ENCODE results near the gene IFI27.

The IFI27 gene

DNA sequence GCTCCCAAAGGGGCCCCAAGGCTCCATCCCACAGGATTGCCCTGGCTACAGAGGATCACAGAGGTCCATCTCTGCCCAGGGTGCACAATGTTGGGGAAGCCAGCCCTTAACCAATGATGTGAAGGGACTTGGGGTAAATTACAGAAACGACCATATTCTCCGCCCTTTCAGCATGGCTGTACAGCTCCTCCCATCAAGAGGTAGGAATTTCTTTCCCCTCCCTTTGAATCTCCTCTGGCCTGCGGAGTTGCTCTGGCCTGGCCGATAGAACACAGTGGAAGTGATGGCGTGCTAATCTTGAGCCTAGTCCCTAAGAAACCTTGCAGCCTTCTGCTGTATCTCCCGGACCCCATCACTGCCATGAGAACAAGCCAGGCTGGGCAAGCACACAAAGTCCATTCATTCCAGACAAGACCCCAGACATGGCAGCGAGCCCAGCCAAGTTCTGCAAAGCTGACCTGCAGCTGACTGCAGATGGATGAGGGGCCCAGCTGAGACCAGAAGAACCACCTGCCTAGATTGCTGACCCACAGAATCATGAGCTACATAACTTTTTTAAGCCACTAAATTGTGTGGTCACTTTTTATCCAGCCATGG lies 6.9 kb upstream of the IFI27 start:
- no peak for DNase-seq

DNA sequence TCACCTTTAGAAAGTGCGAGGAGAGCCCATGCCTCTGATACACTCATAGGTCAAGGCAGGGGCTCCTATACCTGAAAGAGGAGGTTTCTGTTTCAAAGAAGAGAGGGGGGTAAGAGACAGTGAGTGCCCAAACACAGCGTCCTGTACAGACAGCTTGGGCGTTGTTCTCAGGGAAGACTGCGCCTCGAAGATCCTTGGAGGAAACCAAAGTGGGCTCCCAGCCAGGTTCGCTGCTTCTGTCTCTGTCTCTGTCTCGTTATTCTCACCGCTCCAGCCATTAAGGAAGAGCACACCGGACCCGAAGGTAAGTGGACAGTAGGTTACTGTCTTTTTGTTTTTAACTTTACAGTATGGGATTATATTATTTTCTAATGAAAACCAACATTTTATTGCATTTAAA lies 5.8 kb upstream of the IFI27 start:
- no peak for DNase-seq

- no peak for DNase-seq
Measured at GRCh38 chr14:94109915-94110250, 653 bp upstream of the IFI27 start.

GRCh38 chr14:94111276-94112095 lies 950 bp downstream of the IFI27 start:
- no peak for DNase-seq

GRCh38 chr14:94112513-94113063 lies 2.1 kb downstream of the IFI27 start:
- no peak for DNase-seq

DNA sequence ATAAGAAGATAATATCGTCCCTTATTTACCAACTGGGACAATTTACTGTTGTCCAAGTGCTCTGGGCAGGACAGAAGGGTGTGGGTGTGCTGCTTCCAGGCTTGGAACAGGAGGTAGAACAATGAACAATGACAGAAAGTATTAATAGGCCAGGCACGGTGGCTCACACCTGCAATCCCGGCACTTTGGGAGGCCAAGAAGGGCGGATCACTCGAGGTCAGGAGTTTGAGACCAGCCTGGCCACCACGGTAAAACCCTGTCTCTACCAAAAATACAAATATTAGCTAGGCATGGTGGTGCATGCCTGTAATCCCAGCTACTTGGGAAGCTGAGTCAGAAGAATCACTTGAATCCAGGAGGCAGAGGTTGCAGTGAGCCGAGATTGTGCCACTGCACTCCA lies 2.5 kb downstream of the IFI27 start:
- DNase-seq = no peak

DNA sequence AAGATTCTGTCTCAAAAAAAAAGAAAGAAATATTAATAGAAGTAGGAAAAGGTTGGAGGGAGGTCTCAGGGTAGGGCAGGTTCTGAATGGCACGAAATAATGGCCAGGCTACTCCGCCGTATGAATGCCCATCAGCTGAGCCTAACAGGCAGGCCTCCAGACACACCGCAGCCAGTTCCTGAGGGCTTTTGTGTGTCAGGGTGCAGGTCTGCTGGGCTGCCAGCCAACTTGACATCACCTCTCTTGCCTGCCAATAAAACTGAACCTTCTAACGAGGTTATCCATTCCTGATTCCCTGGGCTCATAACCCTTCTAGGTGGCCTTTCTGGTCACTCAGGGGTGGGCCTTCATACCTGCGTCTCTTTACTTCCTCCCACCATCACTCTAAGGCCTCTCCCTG lies 3.0 kb downstream of the IFI27 start:
- DNase-seq = peak; percentile 20

GRCh38 chr14:94113908-94114588 lies 3.5 kb downstream of the IFI27 start:
- no peak for DNase-seq

DNA sequence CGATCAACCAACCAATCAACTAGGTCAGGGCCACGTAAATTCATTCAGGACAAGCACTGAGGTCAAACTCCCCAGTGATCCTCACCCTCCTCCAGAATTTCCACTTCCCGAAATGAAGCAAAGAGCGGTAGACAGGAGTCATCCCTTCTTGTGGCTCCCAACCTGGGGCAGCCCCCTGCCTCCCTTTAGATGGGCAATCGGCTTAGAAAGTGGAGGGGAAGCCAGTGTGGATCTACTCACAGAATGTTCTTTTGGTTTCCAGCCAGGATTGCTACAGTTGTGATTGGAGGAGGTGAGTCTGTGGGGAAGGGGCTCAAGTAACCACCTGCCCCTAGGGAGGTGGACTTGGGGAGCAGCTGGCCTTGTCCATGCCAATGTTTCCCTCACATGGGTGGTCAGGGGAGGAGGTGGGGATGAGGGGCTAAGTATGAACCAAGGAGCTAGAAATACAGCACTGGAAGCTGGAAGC lies 4.1 kb downstream of the IFI27 start:
- no peak for DNase-seq

GRCh38 chr14:94115058-94115591 lies 4.6 kb downstream of the IFI27 start:
- DNase-seq = no peak

DNA sequence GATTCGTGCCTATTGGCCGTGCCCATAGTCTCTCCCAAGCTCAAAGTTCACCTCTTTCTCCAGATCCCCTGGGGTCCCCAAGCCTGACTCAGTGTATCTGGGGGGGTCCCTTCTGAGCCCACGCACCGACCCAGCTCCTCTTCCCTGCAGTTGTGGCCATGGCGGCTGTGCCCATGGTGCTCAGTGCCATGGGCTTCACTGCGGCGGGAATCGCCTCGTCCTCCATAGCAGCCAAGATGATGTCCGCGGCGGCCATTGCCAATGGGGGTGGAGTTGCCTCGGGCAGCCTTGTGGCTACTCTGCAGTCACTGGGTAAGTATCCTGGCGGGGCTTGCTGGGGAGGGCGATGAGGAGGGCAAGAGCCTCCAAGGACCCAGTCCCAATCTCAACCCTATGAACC lies 5.1 kb downstream of the IFI27 start:
- no peak for DNase-seq

- no peak for DNase-seq
Measured at GRCh38 chr14:94116701-94117100, 6.2 kb downstream of the IFI27 start.

GRCh38 chr14:94117856-94118255 lies 7.3 kb downstream of the IFI27 start:
- no peak for DNase-seq

GRCh38 chr14:94119071-94119470 lies 8.5 kb downstream of the IFI27 start:
- DNase-seq = no peak

GRCh38 chr14:94120667-94121340 lies 10.3 kb downstream of the IFI27 start:
- no peak for DNase-seq

GRCh38 chr14:94121485-94121884 lies 10.9 kb downstream of the IFI27 start:
- DNase-seq = no peak

GRCh38 chr14:94122438-94122837 lies 11.9 kb downstream of the IFI27 start:
- DNase-seq = no peak

- no peak for DNase-seq
Measured at GRCh38 chr14:94123296-94123695, 12.8 kb downstream of the IFI27 start.

DNA sequence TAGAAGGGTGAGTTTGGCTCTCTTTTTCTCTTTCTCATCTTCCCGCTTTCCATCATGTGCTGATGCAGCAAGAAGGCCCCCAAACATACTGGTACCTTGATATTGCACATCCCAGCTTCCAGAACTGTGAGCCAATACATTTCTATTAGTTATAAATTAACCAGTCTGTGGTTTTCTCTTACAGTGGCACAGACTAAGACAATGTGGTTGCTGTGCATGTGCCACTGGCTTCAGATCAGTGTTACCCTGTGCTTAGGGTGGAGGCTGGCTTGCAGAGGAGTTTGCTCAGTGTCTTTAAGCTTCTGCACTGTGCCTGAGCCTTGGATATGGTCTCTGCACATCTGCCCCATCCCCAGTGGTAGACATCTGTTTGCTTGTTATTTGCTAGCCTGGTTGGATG lies 13.3 kb downstream of the IFI27 start:
- DNase-seq = no peak

- DNase-seq = no peak
Measured at GRCh38 chr14:94124582-94125377, 14.2 kb downstream of the IFI27 start.

DNA sequence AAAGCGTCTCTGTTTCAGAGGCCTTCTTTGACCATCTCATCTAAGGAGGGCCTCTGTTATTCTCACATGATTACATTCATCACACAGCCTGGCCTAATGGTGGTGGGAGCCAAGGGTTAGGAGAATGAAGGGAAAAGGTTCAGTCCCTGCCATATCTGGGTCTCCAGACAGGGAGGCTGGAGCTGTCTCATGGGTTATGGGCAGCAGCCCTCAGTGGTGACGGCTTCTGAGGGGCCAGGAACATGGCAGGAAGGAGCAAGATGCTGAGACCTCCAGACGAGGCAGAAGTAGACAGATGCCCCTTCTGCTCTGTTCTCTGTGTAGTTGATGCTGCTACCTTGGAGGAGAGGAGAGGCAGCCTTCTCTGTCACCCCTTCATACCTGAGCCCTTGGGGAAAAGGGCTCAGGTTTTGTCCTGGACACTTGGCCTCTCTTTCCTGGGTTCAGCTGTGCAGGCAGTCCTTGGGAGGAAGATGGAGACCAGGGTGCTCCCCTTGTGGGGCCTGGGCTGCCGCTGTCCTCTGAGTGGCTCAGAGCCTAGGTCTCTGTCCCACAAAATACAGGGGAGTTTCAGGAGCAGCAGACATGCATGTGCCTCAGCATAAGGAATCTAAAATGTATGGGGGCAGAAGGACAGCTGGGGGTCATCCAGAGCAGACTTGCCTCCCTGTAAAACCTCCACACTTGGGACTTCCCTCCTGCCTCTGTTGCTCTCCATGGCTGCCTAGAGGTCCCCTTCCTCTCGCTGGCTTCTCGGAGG lies 15.3 kb downstream of the IFI27 start:
- no peak for DNase-seq

DNA sequence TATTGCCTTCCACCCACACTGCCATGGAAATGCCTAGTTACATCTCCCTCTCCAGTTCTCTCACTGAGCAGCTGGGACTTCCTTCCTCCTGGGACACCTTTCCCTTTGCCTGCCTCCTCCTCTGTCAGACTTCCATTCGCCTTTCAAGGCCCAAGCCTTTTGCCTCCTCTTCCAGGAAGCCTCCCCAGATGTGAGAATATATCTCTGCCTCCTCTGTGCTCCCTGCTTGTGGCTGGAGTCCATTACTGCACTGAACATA lies 15.8 kb downstream of the IFI27 start:
- no peak for DNase-seq
